ENCODE data around the gene MACF1.

DNA sequence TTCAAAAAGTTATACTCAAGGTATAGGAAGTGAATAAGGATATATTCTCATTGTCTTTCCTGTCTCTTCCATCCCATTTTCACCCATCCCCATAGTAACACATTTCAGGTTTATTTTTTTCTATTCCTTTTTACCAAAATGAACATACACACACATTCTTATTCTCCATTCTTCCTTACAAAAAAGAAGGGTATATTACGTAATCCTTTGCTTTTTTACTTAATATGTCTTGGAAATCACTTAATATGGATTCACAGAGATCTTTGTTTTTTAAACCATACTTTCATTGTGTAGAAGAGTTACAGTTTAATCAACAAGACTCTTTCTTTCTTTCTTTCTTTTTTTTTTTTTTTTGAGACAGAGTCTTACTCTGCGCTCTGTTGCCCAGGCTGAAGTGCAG is 158.8 kb downstream of the MACF1 start:
- no peak for TF ChIP-seq POLR2A (IDR thresholded peaks at IDR 0.05)
- TF ChIP-seq EP300 (IDR thresholded peaks at IDR 0.05): no peak
